IPS-18c (cell line): ENCODE data around the gene TCF7.

ENCODE experiments used
- H3K4me3 ChIP-seq: 2 replicates; pipeline ENCODE4 v1.7.0; 2013; ENCODE audit warnings: low read depth, mild to moderate bottlenecking, low read length, moderate library complexity; ENCODE audit not compliant: insufficient read depth
- H3K9me3 ChIP-seq: one replicate; pipeline ENCODE4 v1.6.1; 2013; ENCODE audit warnings: mild to moderate bottlenecking, low read length, moderate library complexity; ENCODE audit not compliant: control insufficient read depth, insufficient read depth

Gene TCF7

DNA sequence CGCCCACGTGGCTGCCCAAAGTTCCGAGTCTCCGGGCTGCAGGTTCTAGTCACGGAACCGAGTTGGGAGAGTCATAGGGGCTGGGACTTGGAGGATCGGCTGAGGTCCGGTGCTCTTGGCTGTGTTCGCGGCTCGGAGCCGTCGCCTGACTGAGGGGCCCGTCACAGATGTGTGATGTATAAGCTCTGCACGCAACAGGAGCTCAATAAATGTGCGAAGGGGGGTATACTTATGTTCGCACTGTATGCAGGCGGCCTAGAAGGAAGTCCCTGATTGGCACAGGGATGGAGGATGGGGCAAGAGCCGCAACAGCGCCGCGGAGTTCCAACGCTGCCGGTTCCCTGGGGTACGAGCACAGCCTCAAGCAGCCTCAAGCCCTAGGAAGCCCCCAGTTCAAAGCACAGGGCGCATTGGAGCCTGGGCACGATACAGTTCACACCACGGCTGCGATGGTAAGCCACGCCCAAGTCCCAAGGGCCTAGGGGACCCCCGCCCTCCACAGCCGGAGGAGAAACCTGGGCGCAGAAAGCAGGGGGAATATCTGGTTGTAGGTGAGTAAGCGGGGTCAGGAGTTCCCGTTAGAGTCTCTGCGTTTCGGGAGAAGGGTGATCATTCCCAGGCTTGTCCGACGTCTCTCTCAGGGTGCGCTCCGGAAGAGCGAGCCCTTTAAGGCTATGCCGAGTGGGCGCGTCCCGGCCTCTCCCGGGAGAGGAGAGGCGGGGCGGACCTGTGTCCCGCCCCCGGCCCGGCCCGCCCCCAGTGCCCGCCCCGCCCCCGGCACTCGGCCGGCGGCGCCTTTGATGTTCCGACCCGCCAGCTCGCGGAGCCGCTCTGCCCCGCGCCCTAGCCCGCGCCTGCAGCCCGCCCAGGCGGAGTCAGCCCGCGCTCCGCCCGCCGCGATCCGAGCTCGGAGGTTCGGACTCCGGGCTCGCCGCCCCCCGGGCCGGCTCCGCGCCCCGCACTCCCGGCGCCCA, at the start of gene TCF7:
Gene TCF7 (plus strand): TSS at position 780 of the 974 bp plus-strand sequence. CDS start 226 bp downstream, outside the sequence.
- peaks cover 2% of the 10 kb centered on the region for H3K9me3 ChIP-seq
- peak within 1 kb of the TSS; percentile 80 for H3K4me3 ChIP-seq

DNA sequence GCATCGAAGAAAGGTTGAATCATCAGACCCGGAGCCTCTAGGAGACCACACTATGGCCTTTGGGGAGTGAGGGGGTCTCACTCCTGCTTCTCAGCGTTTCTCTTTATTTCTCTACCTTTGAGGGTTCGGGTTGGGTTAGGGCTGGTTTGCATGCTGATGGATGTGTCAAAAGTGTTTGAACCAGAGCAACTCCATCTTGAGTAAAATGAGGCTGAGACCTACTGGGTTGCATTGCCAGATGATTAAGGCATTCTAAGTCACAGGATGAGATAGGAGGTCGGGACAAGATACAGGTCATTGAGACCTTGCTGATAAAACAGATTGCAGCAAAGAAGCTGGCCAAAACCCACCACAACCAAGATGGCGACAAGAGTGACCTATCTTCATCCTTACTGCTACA, 44.9 kb upstream of the TCF7 start:
- H3K9me3 ChIP-seq: no peaks in the 10 kb centered on the region
- H3K4me3 ChIP-seq: no peak overlapping the region

- Histone ChIP-seq H3K9me3 (no peaks in the 10 kb centered on the region), H3K4me3 (peak overlapping the region; percentile 44)
Observed at GRCh38 chr5:134070725-134071613, 43.5 kb upstream of the TCF7 start.

GRCh38 chr5:134071614-134072207, 42.8 kb upstream of the TCF7 start:
- Histone ChIP-seq H3K4me3 (peak overlapping the region; percentile 44; the same call in 1 of the 2 replicates), H3K9me3 (no peaks in the 10 kb centered on the region)

GRCh38 chr5:134072471-134073210, 41.8 kb upstream of the TCF7 start:
- no peak overlapping the region for H3K4me3 ChIP-seq
- H3K9me3 ChIP-seq: no peaks in the 10 kb centered on the region

DNA sequence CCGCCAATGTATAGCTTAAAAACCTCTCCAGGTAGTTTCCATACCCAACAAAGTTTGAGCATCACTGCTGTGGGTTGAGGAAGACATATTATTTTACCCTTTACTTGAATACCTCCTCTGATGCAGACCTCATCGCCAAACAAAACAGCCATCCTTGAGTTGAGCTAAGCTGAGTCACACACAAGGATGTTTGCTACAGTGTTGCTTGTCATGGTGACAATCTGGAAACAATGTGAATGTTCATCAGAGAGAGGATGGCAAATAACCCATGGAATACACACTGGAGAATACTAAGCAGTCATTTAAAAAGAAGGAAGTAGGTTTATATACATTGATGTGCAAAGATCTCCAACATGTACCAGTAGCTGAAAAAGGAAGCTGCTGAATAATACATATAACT, 41.1 kb upstream of the TCF7 start:
- no peak overlapping the region for H3K4me3 ChIP-seq
- H3K9me3 ChIP-seq: no peaks in the 10 kb centered on the region

- Histone ChIP-seq H3K4me3 (no peak overlapping the region), H3K9me3 (no peaks in the 10 kb centered on the region)
Observed at GRCh38 chr5:134075102-134075501, 39.4 kb upstream of the TCF7 start.

GRCh38 chr5:134077926-134078580, 36.4 kb upstream of the TCF7 start:
- no peak overlapping the region for H3K4me3 ChIP-seq
- H3K9me3 ChIP-seq: no peaks in the 10 kb centered on the region

GRCh38 chr5:134079748-134080581, 34.5 kb upstream of the TCF7 start:
- Histone ChIP-seq H3K4me3 (no peak overlapping the region), H3K9me3 (no peaks in the 10 kb centered on the region)

DNA sequence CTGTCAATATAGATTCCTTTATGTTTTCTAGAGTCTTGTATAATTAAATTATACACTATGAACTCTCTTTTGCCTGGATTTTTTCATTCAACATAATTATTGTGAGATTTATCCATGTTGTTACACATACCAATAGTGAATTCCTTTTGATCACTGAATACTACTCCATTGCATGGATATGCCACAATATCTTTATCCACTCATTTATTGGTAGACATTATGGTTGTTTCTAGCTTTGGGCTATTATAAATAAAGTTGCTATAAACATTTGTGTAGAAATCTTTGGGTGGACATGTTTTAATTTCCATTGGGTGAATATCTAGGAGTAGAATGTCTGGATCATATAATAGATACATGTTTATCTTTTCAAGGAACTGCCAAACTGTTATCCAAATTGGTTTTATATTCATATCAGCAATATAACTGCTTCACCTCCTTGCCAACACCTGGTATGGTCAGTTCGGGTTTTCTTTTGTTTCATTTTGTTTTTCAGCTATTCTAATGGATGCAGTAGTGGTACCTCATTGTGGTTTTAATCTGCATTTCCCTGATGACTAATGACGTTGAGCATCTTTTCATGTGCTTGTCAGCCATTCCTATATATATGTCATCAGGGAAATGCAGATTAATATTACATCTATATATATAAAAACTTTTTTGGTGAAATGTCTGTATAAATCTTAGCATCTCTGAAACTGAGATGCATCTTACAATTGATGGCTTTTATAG, 32.1 kb upstream of the TCF7 start:
- Histone ChIP-seq H3K9me3 (no peaks in the 10 kb centered on the region), H3K4me3 (no peak overlapping the region)

DNA sequence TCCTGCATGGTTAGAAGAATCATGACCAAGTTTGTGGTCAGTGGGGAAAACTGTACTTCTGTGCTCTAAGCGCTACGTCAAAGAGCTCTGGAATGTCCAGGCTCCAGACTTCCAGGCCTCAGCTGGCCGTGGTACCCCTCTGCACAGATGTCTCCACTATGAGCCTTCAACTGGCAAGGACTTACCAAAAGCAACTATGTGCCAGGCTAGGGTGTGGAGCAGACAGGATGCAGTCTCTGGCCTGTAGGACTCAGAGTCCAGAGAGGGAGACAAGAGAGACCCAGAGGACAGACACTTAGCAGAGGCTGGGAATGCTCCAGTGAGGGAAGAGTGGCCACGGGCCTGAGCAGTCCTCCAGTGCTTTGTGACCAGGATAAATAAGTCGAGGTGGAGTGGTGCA, 31.0 kb upstream of the TCF7 start:
- H3K4me3 ChIP-seq: no peak overlapping the region
- H3K9me3 ChIP-seq: no peaks in the 10 kb centered on the region

- no peak overlapping the region for H3K4me3 ChIP-seq
- H3K9me3 ChIP-seq: no peaks in the 10 kb centered on the region
Observed at GRCh38 chr5:134084022-134084565, 30.4 kb upstream of the TCF7 start.

DNA sequence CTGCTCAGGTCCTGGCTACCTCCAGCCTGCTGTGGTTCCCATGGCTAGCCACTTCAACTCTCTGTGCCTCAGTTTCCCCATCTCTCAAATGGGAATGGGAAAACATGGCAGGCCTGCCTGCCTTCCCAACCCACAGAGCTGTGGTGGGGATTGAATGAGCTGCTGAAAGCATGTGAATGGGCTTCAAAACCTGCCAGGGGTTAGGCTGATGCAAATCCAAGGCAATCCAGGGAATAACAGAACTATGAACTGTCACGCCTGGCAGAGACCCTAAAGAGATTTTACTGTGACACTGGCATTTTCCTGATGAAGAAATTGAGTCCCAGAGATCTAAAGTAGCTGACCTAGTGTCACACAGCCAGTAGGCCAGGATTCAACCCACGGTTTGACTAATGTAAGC, 29.9 kb upstream of the TCF7 start:
- no peaks in the 10 kb centered on the region for H3K9me3 ChIP-seq
- no peak overlapping the region for H3K4me3 ChIP-seq

DNA sequence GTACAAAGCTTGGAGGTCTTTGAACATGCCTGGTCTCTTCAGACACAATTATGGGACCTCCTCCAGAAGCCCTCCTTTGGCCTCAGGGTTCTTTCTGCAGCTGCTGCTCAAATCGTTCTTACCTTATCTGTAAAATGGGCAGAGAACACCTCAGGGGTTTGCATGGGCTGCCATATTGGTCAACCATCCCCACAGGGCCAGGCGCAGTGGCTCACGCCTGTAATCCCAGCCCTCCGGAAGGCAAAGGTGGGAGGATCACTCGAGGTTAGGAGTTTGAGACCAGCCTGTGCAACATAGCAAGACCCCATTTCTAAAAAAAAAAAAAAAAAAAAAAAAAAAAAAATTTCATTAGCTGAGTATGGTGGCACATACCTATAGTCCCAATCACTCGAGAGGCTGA, 29.1 kb upstream of the TCF7 start:
- Histone ChIP-seq H3K9me3 (no peaks in the 10 kb centered on the region), H3K4me3 (no peak overlapping the region)
